ENCODE results near the gene PDE8A. TPM values are rescaled to one million over a fixed set of nuclear protein-coding genes. Genes with fewer than 3 reads are reported as not detected.

PDE8A gene
- total and polyA plus RNA-seq, 10 of the 15 experiments (the other 5 are each of a cell fraction or from before 2014, with no cell fraction given) = 6.7 to 69.2 (median 27.2) TPM

GRCh38 chr15:84981054-84981710 is 474 bp upstream of the PDE8A start (continued):
- TF ChIP-seq EP300 (IDR thresholded peaks at IDR 0.05; ENCODE audit: borderline replicate concordance in 1 of 2, control insufficient read depth in 1 of 2, low read depth in 2 of 2, low read length in 2 of 2) (peak; percentile 58 to 65; a peak in 1 of 4 replicates), KLF5 (IDR thresholded peaks at IDR 0.05; ENCODE audit: partially characterized antibody) (peak; percentile 84), PKNOX1 (IDR thresholded peaks at IDR 0.05) (no peak), ELK1 (IDR thresholded peaks at IDR 0.05; ENCODE audit: low read depth, low read length) (peak; percentile 56; the same call in 1 of the 2 replicates), IRF3 (IDR thresholded peaks at IDR 0.05) (0 out of 2 replicates have a peak, but pooled peaks have one; percentile 13), TARDBP (IDR thresholded peaks at IDR 0.05; ENCODE audit: borderline replicate concordance) (no peak), ZZZ3 (IDR thresholded peaks at IDR 0.05; ENCODE audit: control insufficient read depth, insufficient read length, low read depth) (no peak), ZNF217 (IDR thresholded peaks at IDR 0.05) (peak; percentile 80; the same call in 1 of the 2 replicates), SUPT20H (IDR thresholded peaks at IDR 0.05; ENCODE audit: borderline replicate concordance, control insufficient read depth, low read depth, low read length) (no peak), MYC (IDR thresholded peaks at IDR 0.05; ENCODE audit: insufficient read depth, insufficient read length, insufficient replicate concordance, low read length, severe bottlenecking) (no peak), SMAD5 (IDR thresholded peaks at IDR 0.05; ENCODE audit: low read depth) (no peak), CBFB (IDR thresholded peaks at IDR 0.05; ENCODE audit: low read depth) (peak; percentile 57), SP1 (IDR thresholded peaks at IDR 0.05; ENCODE audit: low read depth, low read length) (peak; percentile 98), SREBF1 (IDR thresholded peaks at IDR 0.05; ENCODE audit: low read length) (no peak), TCF12 (IDR thresholded peaks at IDR 0.05; ENCODE audit: low read depth, low read length) (peak; percentile 69), MXI1 (IDR thresholded peaks at IDR 0.05; ENCODE audit: low read depth, low read length) (peak; percentile 44)
- TF ChIP-seq, protein P1, sequence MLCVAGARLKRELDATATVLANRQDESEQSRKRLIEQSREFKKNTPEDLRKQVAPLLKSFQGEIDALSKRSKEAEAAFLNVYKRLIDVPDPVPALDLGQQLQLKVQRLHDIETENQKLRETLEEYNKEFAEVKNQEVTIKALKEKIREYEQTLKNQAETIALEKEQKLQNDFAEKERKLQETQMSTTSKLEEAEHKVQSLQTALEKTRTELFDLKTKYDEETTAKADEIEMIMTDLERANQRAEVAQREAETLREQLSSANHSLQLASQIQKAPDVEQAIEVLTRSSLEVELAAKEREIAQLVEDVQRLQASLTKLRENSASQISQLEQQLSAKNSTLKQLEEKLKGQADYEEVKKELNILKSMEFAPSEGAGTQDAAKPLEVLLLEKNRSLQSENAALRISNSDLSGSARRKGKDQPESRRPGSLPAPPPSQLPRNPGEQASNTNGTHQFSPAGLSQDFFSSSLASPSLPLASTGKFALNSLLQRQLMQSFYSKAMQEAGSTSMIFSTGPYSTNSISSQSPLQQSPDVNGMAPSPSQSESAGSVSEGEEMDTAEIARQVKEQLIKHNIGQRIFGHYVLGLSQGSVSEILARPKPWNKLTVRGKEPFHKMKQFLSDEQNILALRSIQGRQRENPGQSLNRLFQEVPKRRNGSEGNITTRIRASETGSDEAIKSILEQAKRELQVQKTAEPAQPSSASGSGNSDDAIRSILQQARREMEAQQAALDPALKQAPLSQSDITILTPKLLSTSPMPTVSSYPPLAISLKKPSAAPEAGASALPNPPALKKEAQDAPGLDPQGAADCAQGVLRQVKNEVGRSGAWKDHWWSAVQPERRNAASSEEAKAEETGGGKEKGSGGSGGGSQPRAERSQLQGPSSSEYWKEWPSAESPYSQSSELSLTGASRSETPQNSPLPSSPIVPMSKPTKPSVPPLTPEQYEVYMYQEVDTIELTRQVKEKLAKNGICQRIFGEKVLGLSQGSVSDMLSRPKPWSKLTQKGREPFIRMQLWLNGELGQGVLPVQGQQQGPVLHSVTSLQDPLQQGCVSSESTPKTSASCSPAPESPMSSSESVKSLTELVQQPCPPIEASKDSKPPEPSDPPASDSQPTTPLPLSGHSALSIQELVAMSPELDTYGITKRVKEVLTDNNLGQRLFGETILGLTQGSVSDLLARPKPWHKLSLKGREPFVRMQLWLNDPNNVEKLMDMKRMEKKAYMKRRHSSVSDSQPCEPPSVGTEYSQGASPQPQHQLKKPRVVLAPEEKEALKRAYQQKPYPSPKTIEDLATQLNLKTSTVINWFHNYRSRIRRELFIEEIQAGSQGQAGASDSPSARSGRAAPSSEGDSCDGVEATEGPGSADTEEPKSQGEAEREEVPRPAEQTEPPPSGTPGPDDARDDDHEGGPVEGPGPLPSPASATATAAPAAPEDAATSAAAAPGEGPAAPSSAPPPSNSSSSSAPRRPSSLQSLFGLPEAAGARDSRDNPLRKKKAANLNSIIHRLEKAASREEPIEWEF (IDR thresholded peaks at IDR 0.05; ENCODE audit: insufficient replicate concordance, low read depth, low read length) = no peak
- TF ChIP-seq, protein P2, sequence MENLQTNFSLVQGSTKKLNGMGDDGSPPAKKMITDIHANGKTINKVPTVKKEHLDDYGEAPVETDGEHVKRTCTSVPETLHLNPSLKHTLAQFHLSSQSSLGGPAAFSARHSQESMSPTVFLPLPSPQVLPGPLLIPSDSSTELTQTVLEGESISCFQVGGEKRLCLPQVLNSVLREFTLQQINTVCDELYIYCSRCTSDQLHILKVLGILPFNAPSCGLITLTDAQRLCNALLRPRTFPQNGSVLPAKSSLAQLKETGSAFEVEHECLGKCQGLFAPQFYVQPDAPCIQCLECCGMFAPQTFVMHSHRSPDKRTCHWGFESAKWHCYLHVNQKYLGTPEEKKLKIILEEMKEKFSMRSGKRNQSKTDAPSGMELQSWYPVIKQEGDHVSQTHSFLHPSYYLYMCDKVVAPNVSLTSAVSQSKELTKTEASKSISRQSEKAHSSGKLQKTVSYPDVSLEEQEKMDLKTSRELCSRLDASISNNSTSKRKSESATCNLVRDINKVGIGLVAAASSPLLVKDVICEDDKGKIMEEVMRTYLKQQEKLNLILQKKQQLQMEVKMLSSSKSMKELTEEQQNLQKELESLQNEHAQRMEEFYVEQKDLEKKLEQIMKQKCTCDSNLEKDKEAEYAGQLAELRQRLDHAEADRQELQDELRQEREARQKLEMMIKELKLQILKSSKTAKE (IDR thresholded peaks at IDR 0.05; ENCODE audit: low read depth, poor library complexity, severe bottlenecking) = peak; percentile 40
